Fibroblast of skin of abdomen (primary cell): Measurements from ENCODE around the gene GJA4.

Experiments
- DNase-seq: peaks from one replicate; pipeline ENCODE4 v3.0.0-alpha.2; 2013

Gene GJA4

DNA sequence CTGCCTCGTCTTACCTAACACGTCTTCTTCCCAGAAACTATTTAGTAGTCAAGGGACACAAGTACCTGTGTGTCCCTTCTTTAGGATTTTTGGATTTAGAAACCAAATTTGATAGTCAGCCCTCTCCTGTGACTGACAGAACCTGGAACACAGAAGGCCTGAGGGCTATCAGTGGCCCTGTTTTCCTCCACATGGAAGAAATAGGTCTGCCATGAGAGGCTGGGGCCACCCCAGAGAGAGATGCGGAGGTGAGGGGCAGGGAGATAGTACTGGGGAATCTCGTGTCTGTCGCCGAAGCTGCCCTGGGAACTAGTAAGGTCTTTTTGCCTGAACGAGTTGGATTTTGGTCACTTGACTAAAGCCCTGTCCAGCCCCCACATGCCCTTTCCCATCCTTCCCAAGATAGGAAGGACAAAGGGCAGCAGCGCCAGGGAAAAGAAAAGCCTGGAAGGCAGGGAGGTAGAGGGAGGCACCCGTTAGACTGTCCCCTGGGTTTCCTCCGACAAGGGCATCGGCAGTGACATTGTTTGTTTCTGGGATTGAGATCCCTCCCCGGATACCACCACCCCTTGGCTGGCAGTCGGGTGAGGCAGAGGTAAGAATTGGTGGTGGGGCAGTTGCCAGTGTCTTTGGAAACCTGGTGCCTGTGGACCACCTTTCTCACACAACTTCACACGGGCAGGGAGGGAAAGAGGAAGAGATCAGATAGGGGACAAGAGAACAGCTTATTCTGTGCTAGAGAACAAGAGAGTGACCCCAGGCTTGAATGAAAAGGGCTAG is 46.9 kb downstream of the GJA4 start:
- DNase-seq, result no peak

DNA sequence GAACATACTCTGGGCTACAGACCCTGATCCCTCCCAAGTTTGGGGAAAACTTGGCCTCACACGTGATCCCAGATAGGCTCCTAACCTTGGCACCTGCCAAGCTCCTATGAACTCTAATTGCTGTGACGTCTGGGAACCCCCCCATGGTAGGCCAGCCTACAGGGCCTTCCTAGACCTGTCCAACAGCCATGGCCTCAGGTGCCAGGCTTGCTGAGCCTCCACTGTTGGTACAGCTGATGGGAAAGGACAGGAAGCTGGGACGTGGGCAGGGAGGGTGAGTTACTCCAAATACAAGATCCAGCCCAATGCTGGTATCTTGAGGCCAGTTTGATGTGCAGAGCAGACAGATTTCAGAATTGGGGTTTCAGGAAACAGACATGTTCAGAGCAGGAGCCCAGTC is 47.6 kb downstream of the GJA4 start:
- no peak for DNase-seq

DNA sequence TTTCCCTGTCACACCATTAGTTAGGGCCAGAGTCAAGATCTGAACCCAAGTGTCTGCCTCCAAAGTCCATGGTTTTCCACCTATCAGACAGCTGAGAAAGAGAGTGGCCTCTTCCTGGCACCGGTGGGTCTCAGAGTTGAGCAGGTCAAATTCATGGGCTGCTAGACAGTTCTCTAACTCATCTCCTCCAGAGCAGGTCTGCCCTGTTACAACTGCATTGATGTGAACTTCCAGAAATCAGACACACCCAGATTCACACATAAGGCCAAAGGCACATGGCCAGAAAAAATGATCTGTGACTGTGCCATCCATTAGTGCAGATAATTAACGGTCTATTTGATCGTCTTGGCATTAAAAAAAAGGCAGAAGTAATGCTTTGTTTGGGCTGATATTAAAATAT is 49.3 kb downstream of the GJA4 start:
- DNase-seq, result no peak

DNA sequence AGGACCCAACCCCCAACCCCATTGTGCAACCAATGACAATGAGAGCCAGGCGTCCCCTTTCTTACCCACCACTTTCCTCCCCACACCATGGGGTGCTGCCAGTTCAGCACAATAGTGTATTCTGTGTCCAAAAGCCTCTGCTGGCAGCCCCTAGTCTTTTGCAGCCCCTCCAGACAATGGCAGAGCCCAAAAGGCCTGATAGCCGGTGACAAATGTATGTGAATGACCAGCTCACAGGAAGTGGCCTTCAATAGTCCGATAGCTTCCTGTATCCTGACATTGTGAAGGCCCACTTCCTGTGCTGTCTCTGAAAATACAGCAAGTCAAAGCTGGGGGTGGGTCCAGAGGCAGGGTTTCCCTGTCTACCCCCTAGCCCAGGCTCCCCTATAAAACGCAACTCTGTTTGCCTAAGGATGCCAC is 50.2 kb downstream of the GJA4 start:
- no peak for DNase-seq

DNA sequence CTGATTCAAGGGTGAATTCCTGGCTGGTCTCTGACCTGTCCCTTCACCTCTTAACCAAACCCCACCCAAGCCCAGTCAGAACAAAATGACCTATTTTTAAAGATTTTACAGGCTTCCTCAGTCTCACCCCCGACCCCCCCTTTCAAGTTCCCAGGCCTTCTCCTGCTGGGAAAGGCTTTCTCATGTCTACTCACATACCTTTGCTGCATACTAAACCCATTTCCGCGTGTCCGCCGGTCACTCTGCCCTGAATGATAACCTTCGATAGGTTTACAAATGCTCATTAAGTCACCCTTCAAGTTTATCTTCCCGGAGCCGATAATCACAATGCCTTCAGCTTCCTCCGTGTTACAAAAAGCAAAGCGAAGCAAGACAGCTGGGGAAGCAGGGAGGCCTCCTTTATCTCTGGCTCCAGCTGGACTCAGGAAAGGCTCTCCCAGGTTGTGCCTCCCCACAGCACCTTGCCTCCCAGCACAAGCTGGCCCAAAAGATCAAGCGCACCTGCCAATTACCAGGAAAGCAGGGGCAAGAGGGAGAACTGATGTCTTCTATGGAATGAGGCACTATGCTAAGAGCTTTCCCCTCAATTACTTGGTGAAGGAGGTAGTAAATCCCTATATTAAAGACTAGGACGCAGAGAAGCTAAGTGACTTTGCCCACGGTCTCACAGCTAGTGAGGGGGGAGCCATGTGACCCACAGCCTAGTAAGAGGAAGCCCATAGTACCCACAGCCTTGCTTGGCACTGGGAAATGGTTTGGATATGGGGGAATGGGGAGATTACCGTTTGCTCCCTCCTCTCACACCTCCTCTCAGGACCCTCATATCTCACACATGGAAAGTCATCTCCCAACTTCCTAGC is 50.8 kb downstream of the GJA4 start:
- DNase-seq, result no peak

DNA sequence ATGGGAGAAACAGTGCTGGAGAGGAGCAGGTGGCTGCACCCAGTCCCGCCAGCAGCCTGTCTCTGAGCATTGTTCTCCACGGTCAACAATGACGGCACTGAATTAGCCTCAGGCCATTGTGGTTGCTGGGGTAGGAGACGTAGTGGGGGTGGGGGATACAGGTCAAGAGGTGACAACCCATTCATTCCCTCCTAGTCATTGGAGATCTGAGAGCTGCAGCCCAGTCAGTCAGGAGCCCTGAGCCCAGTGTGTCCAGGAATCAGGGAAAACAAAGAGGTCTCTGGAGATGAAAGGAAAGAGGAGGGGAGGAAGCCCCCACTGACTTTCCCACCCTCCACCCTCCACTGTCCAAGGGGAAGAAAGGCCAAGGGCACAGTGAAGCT is 51.4 kb downstream of the GJA4 start:
- no peak for DNase-seq
